A673 (cell line): Measurements from ENCODE around the gene AGBL4.

Experiments used
- CTCF ChIP-seq: fragments of 300-800, 200-600 bp; sonication (generic); conservative IDR thresholded peaks from 2 replicates; pipeline ENCODE4 v1.5.1; 2017; ENCODE audit warnings: low read depth, mild to moderate bottlenecking, antibody characterized with exemption, low read length, moderate library complexity, mixed read lengths
- EZH2 ChIP-seq: fragments of 200-600 bp; sonication (generic); IDR thresholded peaks from 2 replicates; pipeline ENCODE4 v1.6.1; 2017; ENCODE audit warnings: borderline replicate concordance, low read depth, mild to moderate bottlenecking, mixed read lengths, antibody characterized with exemption, low read length; ENCODE audit not compliant: poor library complexity, severe bottlenecking

GRCh38 chr1:48661726-48662463, 1361.9 kb downstream of the AGBL4 start:
- no peak for TF ChIP-seq EZH2
- TF ChIP-seq CTCF, result no peak
